Fibroblast of skin of left quadriceps (primary cell): ENCODE measurements around the gene CHURC1.
A peak's percentile ranks its signal among the peaks of the same experiment; 100 is the strongest.

ENCODE experiments used
- DNase-seq, 2 experiments: peaks; one replicate each; pipeline ENCODE4 v3.0.0-alpha.2; 2013; ENCODE audit warnings: low read depth in 2 of 2

The CHURC1 gene

DNA sequence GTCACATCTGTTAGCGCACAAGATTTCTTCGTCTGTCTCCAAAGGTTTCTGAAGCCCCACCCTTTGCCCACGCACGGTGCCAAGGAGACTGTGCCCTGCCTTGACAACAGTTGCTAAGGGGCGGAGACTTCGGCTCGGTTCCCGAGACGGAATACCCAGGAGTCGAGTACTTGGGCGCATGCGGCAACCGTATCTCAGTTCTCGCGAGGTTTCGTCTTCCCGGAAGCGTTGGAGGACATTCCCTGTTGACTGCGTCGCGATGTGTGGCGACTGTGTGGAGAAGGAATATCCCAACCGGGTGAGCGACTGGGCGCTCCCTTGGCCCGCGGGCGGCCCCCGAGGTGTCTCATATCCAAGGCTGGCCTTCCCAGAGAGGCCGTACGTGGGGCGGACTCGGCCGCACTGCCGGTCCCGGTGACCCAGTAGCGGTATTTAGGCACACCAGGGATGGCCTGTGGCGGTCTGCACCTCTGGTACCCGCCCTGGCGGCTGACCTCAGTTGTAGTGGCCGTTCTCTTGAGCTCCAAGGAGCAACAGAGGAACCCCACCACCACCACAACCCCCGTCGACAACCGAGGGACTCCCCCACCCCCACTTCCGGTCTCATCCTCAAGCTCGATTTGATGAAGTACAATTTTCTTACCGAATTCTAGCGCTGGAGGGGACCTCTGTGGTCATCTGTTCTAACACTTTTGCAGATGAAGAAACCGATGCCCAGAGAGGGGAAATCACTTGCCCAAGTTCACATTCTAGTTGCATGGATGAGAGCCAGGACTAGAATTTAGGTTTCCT is at the start of gene CHURC1:
TSS of gene CHURC1 (plus strand) at position 219 of the 792 bp plus-strand sequence. CDS start at position 260, 41 bp downstream.
- DNase-seq, result peak; percentile 94

GRCh38 chr14:64865109-64865508 is 49.1 kb upstream of the CHURC1 start:
- DNase-seq, result no peak

DNA sequence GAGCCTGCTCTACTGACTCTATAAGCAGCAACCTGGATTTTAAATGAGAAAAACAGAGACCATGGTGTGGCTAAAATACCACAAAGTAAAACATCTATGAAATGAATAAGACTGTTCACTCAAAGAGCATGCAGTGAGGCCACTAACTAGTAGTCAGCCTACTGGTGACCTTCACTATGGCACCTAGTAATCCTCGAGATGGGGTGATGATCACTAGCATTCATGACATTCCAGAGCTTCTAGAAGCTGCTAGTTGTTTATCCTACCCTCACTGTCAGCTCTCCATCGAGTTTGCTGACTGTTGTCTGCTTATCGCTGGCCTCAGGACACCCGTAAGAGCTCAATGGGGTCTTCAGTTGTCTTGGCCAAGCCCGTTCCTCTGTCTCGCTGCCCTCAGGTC is 48.3 kb upstream of the CHURC1 start:
- DNase-seq, result no peak

DNA sequence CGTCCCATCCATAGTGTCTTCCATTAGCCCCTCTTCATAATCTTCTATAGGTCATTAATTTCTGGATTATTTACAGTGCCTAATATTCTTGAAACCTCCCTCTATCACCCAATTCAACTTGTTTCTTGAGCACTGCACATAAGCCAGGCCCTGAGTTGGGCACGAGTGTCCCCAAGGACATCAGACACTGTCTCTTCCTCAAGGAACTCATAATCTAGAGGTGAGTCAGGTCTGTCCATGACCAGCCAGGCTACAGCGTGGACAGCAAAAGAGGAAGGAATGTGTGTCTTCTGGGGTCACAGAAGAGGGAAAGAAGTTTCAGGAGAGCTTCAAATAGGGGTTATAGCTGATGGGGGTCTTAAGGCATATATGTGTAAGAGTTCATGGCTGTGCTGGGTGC is 47.1 kb upstream of the CHURC1 start:
- DNase-seq, result no peak

DNA sequence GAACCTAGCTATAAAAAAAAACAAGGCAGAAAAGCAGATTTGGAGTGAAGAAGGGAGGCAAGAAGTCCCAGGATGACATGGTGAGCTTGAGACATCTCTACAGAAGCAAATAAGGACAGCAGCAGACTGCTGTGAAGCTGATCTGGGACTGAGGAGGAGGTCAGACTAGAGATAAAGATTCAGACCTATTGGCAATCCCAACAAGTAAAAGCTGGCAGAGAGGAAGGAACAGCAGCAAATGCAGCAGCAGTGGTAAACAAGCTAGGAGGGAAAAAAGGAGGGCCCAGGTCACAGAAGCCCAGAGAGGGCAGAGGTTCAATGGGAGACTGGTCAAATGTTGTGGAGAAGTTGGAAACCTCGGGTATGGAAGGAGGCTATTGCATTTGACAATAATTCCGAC is 45.9 kb upstream of the CHURC1 start:
- DNase-seq, result no peak

DNA sequence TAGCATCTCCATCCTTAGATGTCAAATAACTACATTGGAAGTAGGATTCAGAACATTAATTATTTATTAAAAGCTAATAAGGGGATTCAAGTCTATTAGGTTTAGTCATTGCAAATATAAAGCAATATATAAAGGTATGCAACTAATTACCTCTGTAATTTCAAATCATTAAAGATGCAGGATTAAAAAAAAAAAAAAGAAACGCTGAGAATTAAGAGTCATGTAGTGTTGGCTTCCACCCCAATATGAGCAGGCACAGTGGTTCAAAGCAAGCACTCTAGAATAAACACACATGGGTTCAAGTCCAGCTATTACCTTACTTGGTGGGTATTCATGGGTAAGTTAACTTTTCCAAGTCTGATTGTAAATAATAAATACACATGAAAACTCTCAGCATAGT is 45.4 kb upstream of the CHURC1 start:
- DNase-seq, result no peak

DNA sequence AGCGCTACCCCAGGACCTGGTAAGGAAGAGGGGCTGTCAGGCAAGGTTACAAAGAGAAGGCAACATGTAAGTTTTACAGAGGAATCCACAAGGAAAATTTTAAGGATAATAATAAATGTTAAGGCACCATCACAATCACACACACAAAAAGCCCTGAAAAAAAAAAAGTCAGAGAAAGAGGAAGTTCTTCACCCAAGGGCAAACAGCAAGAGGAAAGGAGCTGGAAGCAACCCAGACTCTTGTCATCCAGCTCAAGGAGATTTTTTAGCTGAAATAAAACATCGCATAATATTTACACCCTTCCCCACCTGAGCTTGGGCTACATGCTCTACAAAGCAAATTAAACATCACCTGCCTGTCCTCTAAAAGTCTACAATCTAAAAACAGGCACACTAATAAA is 44.1 kb upstream of the CHURC1 start:
- no peak for DNase-seq

DNA sequence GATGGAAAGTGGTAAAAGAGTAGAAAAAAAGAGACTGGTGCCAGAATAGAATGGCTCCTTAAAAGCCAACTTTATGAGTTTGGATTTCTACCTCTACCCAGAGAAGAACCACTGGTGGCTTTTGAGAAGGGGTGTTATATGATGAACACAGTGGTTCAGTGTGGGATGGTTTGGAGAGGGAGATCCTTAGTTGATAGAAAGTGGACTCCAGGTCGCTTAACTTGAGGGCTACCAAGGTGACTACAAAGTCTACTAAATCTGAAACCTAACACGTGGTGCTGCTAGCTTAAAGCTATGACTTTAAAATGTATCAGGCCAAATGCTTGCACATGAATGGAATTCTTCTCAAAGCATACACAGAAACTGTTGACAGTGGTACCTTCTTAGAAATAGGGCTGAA is 42.9 kb upstream of the CHURC1 start:
- DNase-seq, result no peak

GRCh38 chr14:64873506-64874219 is 40.6 kb upstream of the CHURC1 start:
- no peak for DNase-seq

- DNase-seq, result no peak
Measured at GRCh38 chr14:64875350-64875749, 38.9 kb upstream of the CHURC1 start.

DNA sequence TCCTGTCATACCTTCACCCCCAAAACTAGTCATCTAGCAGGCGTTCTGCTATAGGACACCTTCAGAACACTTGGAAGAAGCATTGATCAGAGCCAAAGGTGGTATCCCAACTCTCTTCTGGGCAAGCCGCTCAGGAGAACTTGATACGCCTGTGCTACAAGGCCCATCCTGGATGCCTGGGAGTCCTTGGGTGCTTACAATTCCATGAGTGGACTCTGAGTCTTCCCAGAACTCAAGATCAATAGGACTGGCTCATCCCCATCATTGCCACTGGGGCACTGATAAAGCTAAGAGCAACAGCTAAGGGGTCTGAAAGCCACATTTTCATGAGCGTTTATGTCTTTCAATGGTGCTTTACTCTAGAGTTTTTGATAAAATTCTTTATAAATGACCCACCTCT is 36.4 kb upstream of the CHURC1 start:
- DNase-seq, result no peak

- DNase-seq, result no peak
Measured at GRCh38 chr14:64878837-64879634, 35.2 kb upstream of the CHURC1 start.

DNA sequence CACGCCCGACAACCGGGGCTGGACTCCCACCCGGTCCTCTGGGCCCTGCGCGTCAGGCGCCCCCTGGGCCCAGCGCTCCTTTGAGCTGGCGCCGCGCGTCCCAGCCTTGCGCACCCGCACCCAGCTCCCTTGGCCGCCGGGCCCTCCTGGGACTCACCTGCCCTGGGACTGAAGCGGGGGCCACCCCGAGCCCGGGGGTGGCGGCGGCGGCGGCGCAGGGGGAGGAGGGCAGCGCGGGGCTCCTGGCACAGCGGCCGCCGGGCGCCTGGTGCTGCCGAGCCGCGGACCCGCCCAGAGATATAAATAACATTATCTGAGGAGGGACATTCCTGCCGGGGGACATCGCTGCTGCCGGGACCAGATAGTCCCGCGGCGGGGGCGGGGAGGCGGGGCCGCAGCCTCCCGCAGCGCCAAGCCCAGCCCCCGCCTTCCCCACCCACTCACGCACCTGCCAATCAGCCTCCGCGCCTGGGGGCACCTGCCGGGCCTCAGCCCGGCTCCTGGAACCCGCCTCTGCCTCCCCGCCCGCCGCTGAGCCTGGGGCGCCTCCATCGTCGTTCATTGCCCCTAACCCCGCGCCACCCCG is 34.5 kb upstream of the CHURC1 start, which contains the start of gene SPTB:
TSS of gene SPTB (minus strand) at position 273 of the 586 bp plus-strand sequence. CDS start 56,813 bp downstream, outside the sequence.
- no peak for DNase-seq

DNA sequence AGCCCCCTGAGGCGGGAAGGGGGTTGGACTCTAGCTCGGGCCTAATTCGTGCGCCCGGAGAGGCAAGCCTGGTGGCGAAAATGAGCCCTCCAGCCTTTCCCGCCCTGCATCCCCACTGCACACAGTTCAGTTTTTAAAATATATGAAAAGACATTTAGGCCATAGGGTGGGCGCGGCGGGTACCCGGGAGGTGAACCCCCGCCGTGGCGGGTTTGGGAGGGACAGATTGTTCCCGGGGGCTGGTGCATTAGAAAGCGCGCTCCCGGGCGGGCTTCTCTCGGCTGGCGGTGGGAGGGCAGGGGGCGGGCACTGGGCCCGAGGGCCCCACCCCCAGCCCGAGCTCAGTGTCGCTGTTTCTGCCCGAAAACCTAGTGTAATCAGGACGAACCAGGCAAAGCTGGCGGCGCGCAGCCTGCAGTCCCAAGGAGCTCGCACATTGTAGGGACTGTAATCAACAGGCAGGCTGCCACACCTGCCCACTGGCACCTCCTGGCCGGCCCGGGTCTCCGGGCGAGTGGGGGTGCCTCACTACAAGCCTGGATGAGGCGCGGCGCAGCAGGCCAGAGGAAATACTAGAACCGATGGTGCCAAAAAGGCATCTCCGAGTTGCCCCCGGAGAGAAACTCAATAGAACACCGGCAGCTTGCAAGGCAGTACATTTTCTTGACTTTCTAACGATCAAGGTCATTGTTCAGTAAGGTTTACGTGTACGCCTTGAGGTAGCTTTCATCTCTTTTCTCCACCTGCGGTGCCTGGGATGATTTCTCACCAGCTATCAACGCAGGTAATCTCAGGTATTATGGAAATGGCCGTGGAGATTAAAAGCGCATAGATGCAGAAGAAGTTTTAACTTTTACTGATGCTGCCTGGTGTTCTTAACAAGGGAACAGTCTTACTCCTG is 33.8 kb upstream of the CHURC1 start:
- no peak for DNase-seq

DNA sequence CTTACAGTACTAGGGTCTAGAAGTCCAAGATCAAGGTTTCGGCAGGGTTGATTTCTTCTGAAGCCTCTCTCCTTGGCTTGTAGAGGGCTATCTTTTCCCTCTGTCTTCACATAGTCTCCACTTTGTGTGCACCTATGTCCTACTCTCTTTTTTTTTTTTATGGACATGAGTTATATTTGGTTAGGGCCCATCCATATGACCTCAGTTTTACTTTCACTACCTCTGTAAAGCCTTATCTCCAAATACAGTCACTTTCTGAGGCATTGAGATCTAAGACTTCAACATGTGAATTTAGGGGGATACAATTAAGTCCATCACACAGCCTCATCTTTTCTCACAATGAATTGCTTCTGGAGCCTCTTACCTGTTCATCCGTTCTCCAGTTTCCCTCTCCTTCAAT is 28.7 kb upstream of the CHURC1 start:
- DNase-seq, result no peak

GRCh38 chr14:64889352-64889751 is 24.9 kb upstream of the CHURC1 start:
- DNase-seq, result no peak

- no peak for DNase-seq
Measured at GRCh38 chr14:64891173-64891838, 22.9 kb upstream of the CHURC1 start.

GRCh38 chr14:64891839-64892375 is 22.3 kb upstream of the CHURC1 start:
- DNase-seq, result peak in 1 of 2 experiments; percentile 36

DNA sequence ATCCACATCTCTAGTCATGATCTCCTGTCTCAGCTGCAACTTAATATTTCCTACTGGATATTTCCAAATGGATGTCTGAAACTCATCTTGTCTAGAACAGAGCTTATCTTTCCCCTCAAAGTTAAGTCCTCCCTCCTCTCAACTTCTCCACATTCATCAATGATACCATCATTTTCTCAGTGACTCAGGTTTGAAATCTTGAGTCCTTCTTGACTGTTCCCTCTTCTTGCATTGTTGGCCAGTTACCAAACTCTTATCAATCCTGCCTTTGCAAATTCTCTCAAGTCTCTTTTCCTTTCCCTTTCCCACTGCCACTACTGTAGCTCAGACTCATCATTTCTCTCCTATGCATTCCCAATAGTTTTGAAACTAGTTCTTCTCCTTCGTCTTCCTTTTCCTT is 14.3 kb upstream of the CHURC1 start:
- no peak for DNase-seq

GRCh38 chr14:64906022-64906421 is 8.2 kb upstream of the CHURC1 start:
- DNase-seq, result no peak
